Neural cell (in vitro differentiated cells): ENCODE data around the gene MND1. TPM values are rescaled to one million over a fixed set of nuclear protein-coding genes. Genes with fewer than 3 reads are reported as not detected.

Experiments used
- H2AFZ ChIP-seq: fragments of 200-600, 300-800 bp; sonication (generic), shearing (Covaris generic); 2 replicates; pipeline ENCODE4 v1.6.0; 2014; ENCODE audit warnings: low read depth, mild to moderate bottlenecking, antibody characterized with exemption, low read length, moderate library complexity
- H3F3A ChIP-seq: fragments of 200-600 bp; shearing (Covaris generic); 2 replicates; pipeline ENCODE4 v1.6.1; 2016; ENCODE audit warnings: mild to moderate bottlenecking, moderate library complexity, mixed read lengths, antibody characterized with exemption, low read length; ENCODE audit not compliant: insufficient read depth, poor library complexity, severe bottlenecking
- H3K27ac ChIP-seq: fragments of 200-600, 300-800 bp; sonication (generic), shearing (Covaris generic); 2 replicates; pipeline ENCODE4 v1.5.1; 2014; ENCODE audit warnings: mild to moderate bottlenecking, low read length, moderate library complexity
- H3K27me3 ChIP-seq: fragments of 300-800, 200-600 bp; sonication (generic), shearing (Covaris generic); 2 replicates; pipeline ENCODE4 v1.6.0; 2014; ENCODE audit warnings: mild to moderate bottlenecking, low read depth, low read length, moderate library complexity; ENCODE audit not compliant: insufficient read depth
- H3K36me3 ChIP-seq: fragments of 300-800, 200-600 bp; sonication (generic), shearing (Covaris generic); 2 replicates; pipeline ENCODE4 v1.5.1; 2014; ENCODE audit warnings: mild to moderate bottlenecking, antibody characterized with exemption, low read length, moderate library complexity; ENCODE audit not compliant: insufficient read depth
- H3K4me2 ChIP-seq: fragments of 300-800, 200-600 bp; sonication (generic), shearing (Covaris generic); 2 replicates; pipeline ENCODE4 v1.6.0; 2014; ENCODE audit warnings: mild to moderate bottlenecking, low read length
- H3K4me3 ChIP-seq: fragments of 300-800, 200-600 bp; sonication (generic), shearing (Covaris generic); 2 replicates; pipeline ENCODE4 v1.5.1; 2014; ENCODE audit warnings: mild to moderate bottlenecking, low read length, moderate library complexity
- H3K79me2 ChIP-seq: fragments of 200-600 bp; shearing (Covaris generic); replicated peaks from 2 replicates; pipeline ENCODE4 v1.6.0; 2014; ENCODE audit warnings: mild to moderate bottlenecking, low read length, moderate library complexity; ENCODE audit not compliant: insufficient read depth
- H3K9ac ChIP-seq: fragments of 300-800, 200-600 bp; sonication (generic), shearing (Covaris generic); 2 replicates; pipeline ENCODE4 v1.6.1; 2016; ENCODE audit warnings: mild to moderate bottlenecking, low read length, mixed read lengths
- H3K9me2 ChIP-seq: fragments of 200-600 bp; shearing (Covaris generic); 2 replicates; pipeline ENCODE4 v1.6.1; 2016; ENCODE audit warnings: mild to moderate bottlenecking, low read length, mixed read lengths; ENCODE audit not compliant: insufficient read depth
- H3K9me3 ChIP-seq: fragments of 200-600, 300-800 bp; sonication (generic), shearing (Covaris generic); 2 replicates; pipeline ENCODE4 v1.6.1; 2016; ENCODE audit warnings: mild to moderate bottlenecking, mixed run types, low read length, moderate library complexity, mixed read lengths
- H4K20me1 ChIP-seq: fragments of 200-600 bp; shearing (Covaris generic); 2 replicates; pipeline ENCODE4 v1.6.1; 2016; ENCODE audit warnings: mild to moderate bottlenecking, mixed run types; ENCODE audit not compliant: insufficient read depth
- EP300 ChIP-seq: fragments of 450-650 bp; conservative IDR thresholded peaks from 2 replicates; pipeline ENCODE4 v1.6.1; 2014; ENCODE audit warnings: antibody characterized with exemption, mild to moderate bottlenecking, moderate library complexity; ENCODE audit not compliant: poor library complexity, severe bottlenecking
- EZH2 ChIP-seq: fragments of 200-600, 300-800 bp; shearing (Covaris generic), sonication (generic); IDR thresholded peaks from 2 replicates; pipeline ENCODE4 v1.6.1; 2014; ENCODE audit warnings: antibody characterized with exemption, low read length, borderline replicate concordance, mild to moderate bottlenecking; ENCODE audit not compliant: insufficient read depth, poor library complexity, severe bottlenecking
- POLR2AphosphoS5 ChIP-seq: IDR thresholded peaks from 2 replicates; pipeline ENCODE4 v1.6.1; 2012
- RAD21 ChIP-seq: fragments of 450-650 bp; conservative IDR thresholded peaks from 2 replicates; pipeline ENCODE4 v1.6.1; 2014; ENCODE audit warnings: antibody characterized with exemption, mild to moderate bottlenecking, moderate library complexity
- REST ChIP-seq: IDR thresholded peaks from 2 replicates; pipeline ENCODE4 v1.6.1; 2012; ENCODE audit warnings: borderline replicate concordance
- SMC3 ChIP-seq: fragments of 450-650 bp; conservative IDR thresholded peaks from 2 replicates; pipeline ENCODE4 v1.6.1; 2014; ENCODE audit warnings: antibody characterized with exemption, mild to moderate bottlenecking, moderate library complexity; ENCODE audit not compliant: poor library complexity
- TAF1 ChIP-seq: IDR thresholded peaks from 2 replicates; pipeline ENCODE4 v1.6.1; 2012; ENCODE audit warnings: low read depth
- polyA plus RNA-seq: library from polyadenylated mRNA; depleted of rRNA; stranded (reverse); fragments of >200 nt; gene quantifications from 2 replicates; pipeline ENCODE4 v1.2.3, GENCODE V29; 2014
- TF ChIP-seq, protein P1 (sequence below): fragments of 450-650 bp; IDR thresholded peaks from 2 replicates; pipeline ENCODE4 v1.5.1; 2014; ENCODE audit warnings: antibody characterized with exemption, mild to moderate bottlenecking, moderate library complexity; ENCODE audit not compliant: poor library complexity, severe bottlenecking

Gene MND1
- polyA plus RNA-seq, 1 donor from 2014 or later, result 5.6 TPM

- Histone ChIP-seq H3F3A (peaks cover 3% of the 10 kb centered on the region), H3K4me3 (no peak overlapping the region), H3K4me2 (no peak overlapping the region), H3K9me3 (no peaks in the 10 kb centered on the region), H3K27ac (no peak overlapping the region), H2AFZ (no peak overlapping the region), H4K20me1 (no peaks in the 10 kb centered on the region), H3K9ac (no peak overlapping the region), H3K9me2 (no peaks in the 10 kb centered on the region), H3K79me2 (peaks cover 50% of the 10 kb centered on the region), H3K27me3 (no peaks in the 10 kb centered on the region), H3K36me3 (peaks cover 9% of the 10 kb centered on the region)
- no peak for TF ChIP-seq REST
- no peak for TF ChIP-seq RAD21
- TF ChIP-seq POLR2AphosphoS5, result no peak
These were observed 33.7 kb upstream of the MND1 start for GRCh38 chr4:153310793-153311192.

DNA sequence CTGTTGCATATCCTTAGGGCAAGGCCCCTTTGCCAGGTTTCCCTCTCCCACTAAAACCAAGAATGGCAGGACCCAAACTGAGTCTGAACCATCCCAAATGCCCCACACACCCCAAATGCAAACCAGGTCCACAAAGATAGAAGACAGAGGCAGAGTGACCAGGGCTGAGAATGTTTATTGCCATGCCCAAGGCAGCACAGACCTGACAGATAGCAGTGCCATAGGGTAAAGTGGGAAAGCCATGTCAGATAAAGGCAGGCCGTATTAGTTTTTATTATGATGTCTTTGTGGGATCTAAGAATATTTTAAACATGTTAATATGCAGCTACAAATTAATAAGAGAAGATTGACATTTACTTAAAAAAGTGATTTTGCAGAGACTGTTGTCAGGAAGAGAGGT lies 29.6 kb upstream of the MND1 start:
- H3K9ac ChIP-seq, result no peak overlapping the region
- no peaks in the 10 kb centered on the region for H3K9me2 ChIP-seq
- TF ChIP-seq TAF1, result no peak
- H3K79me2 ChIP-seq, result peaks cover 34% of the 10 kb centered on the region
- H3K4me3 ChIP-seq, result no peak overlapping the region
- no peaks in the 10 kb centered on the region for H3K27me3 ChIP-seq
- H3K36me3 ChIP-seq, result peaks cover 18% of the 10 kb centered on the region
- no peak overlapping the region for H3K4me2 ChIP-seq
- no peak overlapping the region for H3K27ac ChIP-seq
- H3K9me3 ChIP-seq, result no peaks in the 10 kb centered on the region
- H3F3A ChIP-seq, result no peaks in the 10 kb centered on the region
- H2AFZ ChIP-seq, result no peak overlapping the region
- no peaks in the 10 kb centered on the region for H4K20me1 ChIP-seq

DNA sequence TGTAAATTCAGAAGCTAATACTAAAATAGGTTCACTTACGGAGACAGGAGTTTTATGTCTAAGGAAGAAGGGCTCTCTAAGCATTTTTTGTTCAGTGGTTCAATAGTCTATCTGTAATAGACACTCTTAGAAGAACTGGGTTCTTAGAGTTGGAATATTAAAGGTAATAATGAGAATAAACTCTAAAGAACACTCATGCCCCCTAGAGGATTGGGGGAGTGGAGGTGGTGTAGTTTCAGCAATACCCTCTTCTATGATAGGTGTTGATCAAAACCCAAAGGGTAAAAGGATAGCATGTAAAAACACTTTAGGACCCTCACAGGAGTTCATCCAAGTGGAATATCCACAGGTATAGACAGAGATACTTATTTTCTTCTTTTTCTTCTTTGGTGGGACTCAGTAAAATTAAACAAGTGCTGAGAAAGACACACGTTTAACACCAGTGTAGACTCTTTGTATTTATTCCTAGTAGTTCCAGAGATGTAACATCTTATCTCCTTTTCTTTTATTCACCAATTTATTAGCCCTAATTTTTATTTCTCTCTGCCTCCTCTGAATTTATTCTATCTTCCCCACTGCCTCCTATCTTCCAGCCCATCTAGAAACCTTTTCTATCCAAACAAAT lies 25.7 kb upstream of the MND1 start:
- H4K20me1 ChIP-seq, result no peaks in the 10 kb centered on the region
- H2AFZ ChIP-seq, result no peak overlapping the region
- no peak overlapping the region for H3K4me2 ChIP-seq
- no peaks in the 10 kb centered on the region for H3K9me3 ChIP-seq
- no peaks in the 10 kb centered on the region for H3K9me2 ChIP-seq
- H3K9ac ChIP-seq, result no peak overlapping the region
- no peaks in the 10 kb centered on the region for H3K27me3 ChIP-seq
- no peaks in the 10 kb centered on the region for H3F3A ChIP-seq
- no peak overlapping the region for H3K4me3 ChIP-seq
- peaks cover 12% of the 10 kb centered on the region for H3K36me3 ChIP-seq
- H3K79me2 ChIP-seq, result peaks cover 32% of the 10 kb centered on the region
- TF ChIP-seq, protein P1, sequence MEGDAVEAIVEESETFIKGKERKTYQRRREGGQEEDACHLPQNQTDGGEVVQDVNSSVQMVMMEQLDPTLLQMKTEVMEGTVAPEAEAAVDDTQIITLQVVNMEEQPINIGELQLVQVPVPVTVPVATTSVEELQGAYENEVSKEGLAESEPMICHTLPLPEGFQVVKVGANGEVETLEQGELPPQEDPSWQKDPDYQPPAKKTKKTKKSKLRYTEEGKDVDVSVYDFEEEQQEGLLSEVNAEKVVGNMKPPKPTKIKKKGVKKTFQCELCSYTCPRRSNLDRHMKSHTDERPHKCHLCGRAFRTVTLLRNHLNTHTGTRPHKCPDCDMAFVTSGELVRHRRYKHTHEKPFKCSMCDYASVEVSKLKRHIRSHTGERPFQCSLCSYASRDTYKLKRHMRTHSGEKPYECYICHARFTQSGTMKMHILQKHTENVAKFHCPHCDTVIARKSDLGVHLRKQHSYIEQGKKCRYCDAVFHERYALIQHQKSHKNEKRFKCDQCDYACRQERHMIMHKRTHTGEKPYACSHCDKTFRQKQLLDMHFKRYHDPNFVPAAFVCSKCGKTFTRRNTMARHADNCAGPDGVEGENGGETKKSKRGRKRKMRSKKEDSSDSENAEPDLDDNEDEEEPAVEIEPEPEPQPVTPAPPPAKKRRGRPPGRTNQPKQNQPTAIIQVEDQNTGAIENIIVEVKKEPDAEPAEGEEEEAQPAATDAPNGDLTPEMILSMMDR, result peak; percentile 67
- TF ChIP-seq RAD21 (peak; percentile 67), REST (no peak), EZH2 (no peak), POLR2AphosphoS5 (no peak), EP300 (no peak), SMC3 (peak; percentile 73)
- no peak overlapping the region for H3K27ac ChIP-seq
